ENCODE results near the gene KREMEN1.

KREMEN1 gene

DNA sequence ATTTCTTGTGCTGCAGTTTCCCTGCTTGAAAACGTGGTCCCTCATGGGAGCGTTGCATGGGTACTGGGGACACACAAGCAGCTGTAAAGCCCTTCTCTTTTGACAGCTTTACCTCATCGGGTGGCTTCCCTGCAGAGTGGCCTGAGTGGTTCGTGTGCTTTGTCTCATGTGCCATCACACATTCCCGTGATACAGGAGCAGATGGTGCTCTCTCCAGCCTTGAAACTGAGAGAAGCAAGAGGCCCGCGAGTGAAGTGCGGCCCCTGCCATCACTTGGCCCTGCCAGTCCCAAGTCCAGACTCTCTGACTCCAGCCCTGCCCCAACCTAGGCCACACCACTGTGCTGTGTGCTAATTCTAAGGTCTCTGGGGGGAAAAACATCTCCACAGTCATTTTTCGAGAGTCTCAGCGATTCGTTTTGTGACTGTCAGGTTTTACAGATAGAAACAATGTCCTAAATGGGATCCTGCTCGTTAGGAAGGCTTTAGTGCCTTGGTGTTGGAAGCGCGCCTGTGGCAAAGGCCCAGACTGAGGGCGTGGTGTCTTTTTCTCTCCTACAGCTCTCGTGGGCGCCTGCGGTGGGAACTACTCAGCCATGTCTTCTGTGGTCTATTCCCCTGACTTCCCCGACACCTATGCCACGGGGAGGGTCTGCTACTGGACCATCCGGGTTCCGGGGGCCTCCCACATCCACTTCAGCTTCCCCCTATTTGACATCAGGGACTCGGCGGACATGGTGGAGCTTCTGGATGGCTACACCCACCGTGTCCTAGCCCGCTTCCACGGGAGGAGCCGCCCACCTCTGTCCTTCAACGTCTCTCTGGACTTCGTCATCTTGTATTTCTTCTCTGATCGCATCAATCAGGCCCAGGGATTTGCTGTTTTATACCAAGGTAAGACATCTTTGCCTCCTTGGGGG lies 64.2 kb downstream of the KREMEN1 start:
- no peak for FAIRE-seq

DNA sequence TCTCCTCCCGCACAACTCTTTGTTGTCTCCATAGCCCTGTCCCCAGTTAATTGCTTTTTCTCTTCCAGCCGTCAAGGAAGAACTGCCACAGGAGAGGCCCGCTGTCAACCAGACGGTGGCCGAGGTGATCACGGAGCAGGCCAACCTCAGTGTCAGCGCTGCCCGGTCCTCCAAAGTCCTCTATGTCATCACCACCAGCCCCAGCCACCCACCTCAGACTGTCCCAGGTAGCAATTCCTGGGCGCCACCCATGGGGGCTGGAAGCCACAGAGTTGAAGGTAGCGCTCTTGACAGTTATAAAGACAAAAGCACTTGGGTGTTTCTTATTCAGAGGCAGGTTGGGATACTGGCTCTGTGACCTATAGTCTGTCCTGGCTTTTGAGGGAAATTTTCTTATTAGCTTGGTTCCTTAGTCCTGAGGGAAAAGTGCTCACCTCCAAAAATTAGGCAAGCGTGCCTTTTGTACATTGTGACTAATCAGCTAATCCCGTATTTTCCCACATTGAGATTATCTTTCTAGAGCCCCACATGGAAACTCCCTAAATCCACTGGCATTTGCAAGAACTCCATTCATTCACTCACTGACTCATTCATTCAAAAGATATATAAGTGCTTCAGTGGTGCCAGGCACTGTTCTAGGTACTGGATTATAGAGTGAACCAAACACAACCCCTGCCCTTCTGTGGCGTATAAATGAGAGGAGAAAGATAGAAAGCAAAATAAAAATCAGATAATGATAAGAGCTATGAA lies 65.9 kb downstream of the KREMEN1 start:
- FAIRE-seq, result no peak

DNA sequence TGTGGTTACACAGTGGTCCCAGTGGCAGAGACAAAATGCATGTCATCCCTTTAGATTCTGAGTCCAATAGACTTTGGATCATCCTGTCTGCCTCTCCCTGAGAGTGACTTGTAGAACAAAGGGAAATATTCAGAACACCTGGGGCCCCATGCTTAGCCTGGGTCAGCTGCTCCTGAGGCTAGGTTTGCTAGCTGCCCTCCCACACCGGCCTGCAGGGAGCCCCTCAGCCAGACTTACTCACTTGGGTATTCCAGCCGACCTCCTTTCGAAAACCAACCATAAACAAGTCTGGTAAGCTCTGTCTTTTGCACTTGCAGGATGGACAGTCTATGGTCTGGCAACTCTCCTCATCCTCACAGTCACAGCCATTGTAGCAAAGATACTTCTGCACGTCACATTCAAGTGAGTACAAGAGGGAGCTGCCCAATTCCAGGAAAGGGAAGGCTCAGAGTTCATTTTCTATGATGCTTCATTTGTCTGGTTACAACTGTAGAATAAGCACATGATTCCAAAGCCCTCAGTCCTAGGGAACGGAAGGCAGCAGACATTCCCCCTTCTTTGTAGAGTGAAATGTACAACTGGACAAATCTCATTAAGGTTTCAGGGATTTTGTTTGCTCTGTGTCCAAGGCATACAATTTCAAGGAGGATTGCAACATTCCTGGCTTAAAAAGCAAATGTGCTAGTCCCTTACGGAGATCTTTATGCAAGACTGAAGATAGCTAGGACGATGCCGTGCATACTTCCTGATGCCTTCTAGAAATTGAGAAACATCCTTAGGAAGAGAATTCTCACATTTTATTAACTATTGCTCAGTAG lies 67.3 kb downstream of the KREMEN1 start:
- no peak for FAIRE-seq

DNA sequence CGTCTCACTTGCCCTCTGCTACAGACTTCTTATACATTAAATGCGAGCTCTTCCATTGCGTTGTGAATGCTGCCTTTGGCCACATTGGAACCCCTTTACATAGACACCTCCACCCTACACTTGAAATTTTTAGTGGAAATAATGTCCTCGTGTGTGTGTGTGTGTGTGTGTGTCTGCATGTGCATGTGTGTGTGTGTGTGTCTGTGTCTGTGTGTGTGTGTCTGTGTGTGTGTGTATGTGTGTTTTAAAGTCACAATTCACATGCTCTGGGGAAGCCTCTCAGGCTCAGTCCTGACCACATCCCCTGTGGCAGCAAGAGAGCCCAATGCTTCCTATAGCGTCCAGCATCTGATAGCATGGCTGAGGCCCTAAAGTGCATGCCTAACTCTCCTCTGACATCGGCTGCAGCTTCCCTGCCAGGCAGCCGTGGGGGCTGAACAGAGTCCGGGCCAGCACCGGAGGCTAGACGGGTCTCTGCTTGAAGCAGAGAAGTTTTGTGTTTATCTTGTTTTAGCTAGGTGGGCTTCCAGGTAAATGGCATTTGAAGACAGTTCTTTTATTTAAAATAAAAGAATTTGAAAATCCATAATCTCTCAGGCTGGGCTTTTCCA lies 68.3 kb downstream of the KREMEN1 start:
- FAIRE-seq, result no peak

DNA sequence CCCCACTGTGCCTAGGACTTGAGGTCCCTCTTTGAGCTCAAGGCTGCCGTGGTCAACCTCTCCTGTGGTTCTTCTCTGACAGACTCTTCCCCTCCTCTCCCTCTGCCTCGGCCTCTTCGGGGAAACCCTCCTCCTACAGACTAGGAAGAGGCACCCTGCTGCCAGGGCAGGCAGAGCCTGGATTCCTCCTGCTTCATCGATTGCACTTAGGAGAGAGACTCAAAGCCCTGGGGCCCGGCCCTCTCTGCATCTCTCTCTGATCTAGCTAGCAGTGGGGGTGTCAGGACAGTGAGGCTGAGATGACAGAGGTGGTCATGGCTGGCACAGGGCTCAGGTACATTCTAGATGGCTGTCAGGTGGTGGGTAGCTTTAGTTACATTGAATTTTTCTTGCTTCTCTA lies 69.3 kb downstream of the KREMEN1 start:
- FAIRE-seq, result no peak

DNA sequence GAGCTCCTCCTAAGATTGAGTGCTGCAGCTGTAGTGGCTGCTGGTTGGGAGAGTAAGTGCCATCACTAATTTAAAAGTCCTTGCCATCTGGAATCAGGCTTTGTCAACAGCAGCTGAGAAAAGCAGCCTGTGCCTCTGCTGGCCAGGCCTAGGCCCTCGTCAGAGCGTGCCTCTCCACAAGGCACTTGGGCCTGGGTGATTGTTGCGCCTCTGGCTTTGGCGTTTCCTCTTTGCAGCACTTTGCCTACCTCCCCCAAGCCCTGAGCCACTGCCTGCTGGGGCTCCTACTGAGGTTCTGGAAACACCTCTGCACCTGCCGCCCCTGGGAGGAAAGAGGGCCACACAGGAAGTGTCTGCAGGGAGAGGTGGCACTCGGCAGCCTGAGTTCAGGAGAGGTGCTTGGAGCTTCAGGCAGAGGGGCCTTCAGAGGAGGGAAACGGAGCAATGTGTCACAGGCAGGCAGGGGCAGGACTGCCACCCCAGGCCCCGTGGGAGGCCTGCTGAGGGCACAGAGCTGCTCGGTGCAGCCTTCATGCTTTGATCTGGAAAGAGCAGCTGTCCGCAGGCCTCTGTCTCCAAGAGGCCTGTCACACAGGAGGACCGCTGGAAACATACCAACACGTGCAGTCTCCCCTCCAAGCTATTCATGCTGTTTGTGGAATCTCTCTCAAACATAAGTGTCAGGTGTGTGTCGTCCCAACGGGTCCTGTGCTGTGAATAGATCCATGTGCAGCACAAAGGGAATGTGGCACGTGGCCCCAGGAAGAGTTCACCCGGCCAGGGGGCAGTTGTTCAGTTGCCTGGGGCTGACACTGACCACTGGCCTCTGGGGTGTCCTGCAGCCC lies 71.3 kb downstream of the KREMEN1 start:
- FAIRE-seq, result no peak

DNA sequence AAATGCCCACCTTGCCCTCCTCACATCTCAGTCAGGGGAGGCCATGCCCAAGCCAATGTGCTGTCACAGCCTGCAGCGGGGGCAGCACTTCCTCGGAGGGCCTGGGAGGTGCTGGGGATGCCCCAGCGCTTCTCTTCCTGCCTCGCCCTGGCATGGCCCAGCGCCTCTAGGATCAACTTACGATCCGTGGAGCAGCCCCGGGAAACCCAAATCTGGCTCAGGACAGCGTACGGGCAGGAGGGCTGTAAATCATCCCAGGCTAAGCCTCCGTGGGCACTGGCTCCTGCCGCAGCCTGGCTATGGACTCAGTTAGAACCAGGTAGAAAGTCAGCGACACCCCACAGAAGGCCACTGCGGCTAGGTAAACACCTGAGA lies 71.9 kb downstream of the KREMEN1 start:
- FAIRE-seq, result no peak

DNA sequence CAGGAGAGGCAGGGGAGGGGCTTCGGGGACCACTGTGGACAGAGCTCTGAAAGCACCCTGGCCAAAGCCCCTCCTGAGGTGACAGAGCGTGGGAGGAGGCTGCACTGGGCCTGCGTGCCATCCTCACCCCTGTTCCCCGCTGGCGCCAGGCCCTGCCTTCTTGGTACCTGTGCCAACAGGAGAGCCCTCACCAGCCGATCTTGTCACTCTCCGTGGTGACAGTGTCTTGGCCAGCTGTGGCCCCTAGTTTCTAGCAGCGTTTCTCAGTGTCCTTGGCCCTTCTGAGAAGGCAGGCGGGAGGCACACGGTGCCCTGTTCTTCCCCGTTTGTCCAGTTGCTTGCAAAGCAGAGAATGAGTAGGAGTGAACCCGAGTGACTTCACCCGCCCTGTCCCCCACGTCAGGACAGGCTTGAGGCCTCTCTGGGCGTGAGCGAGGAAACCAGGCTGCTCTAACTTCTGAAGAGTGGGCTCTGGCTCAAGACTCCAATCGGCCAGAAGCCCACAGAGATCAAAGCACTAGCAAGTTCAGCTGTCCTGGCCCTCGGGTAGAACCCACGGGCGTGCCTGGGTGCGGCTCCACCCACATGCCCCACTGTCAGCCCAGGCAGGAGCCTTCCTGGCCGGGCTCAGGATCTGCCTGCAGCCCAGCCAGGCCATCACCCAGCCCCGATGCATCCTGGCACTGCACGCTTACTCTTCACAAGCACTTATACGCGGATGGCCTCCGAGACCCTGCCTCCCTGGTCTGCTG lies 72.7 kb downstream of the KREMEN1 start:
- no peak for FAIRE-seq

DNA sequence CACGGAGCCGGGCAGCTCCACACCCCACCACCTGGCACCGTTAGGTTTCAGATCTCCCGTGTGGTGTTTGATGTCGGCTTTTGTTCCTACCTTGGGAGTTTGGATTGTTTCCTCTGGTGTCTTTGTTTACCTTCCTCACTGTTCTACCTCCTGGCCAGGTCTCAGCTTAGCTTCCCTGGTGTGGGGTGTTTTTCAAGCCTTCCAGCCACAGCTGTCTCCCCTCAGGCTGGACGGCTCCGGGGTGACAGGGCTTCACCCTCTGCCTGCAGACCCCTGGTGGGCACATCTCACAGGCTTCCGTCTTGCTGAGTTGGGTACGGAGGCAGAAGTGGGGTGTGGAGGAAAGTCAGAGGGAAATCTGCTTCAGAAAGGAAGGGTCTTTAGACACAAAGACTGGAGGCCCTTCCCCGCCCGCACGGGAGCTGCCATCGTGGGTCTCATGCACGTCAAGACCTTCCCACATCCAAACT lies 73.3 kb downstream of the KREMEN1 start:
- FAIRE-seq, result no peak

DNA sequence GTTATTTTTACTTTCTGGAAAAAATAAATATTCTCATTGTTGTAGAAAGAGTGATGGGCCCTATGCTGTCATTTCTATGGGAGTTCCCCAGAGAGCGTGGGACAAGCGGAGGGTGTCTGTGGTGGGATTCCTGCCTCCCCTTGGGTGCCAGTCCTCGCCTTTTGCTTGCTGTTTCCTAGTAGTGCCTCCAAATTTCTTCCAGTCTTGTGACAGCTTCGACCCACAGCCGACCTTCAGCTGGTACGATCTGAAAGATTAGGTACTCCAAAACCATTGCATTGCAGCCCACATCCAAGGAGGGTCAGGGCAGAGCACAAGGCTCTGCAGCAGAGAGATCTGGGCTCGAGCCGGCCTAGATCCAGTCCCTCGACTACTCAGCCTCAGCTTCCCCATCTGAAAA lies 73.9 kb downstream of the KREMEN1 start:
- FAIRE-seq, result no peak

DNA sequence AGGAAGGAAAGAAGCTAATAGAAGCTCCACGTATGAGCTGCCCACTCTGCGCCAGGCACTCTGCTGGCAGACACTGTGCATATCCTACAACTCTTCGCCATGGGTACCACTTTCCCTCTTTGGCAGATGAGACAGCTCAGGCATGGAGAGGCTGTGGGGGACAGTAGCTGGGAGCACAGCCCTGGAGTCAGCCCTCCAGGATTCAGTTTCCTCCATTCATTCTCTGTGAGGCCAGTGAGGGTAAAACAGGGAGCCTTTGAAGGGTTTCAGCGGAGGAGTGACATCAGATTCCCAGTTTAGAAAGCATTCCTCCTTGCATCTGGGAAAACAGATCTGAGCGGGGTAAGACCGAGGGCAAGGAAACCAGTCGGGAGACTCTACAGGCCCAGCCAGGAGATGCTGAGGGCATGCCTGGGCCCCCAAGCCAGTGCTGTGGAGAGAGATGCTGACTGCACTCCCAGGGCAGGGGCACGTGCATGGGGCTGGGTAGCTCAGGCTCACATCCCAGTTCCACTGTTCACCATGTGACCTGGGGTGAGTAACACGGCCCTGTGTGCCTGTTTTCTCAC lies 74.6 kb downstream of the KREMEN1 start:
- no peak for FAIRE-seq

DNA sequence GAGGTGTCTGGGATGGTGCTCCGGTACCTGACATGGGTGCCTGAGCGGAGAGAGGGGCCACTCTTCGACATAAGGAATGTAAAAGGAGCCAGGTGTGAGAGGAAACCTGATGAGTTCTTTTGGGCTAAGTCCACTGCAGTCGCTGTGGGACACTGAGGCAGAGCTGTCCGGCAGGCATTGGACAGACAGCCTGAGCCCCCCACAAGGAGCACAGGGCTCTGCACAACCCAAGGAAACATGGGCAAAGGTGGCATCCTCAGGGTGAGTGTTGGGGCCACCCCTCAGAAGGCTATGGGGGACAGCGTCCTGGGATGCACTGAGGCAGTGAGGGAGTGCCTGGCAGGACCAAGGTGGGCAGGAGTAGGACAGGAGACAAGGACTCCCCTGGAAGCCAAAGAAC lies 75.2 kb downstream of the KREMEN1 start:
- no peak for FAIRE-seq

DNA sequence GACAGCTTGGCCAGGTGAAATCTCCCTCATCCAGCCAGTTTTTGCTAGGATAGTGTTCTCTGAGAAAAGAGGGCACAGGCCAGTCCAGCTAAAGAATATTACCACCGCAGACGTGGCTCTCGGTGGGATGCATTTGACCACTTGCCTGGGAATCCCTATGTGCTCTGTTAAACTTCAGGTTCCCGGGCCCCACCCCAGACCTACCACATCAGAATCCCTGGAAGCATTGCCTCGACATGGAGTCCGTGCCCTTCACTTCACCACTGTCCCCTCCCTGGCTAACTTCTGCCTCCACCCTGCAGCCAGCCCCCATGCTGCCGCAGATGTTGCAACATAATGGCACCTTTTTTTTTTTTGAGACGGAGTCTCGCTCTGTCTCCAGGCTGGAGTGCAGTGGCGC lies 76.0 kb downstream of the KREMEN1 start:
- no peak for FAIRE-seq

DNA sequence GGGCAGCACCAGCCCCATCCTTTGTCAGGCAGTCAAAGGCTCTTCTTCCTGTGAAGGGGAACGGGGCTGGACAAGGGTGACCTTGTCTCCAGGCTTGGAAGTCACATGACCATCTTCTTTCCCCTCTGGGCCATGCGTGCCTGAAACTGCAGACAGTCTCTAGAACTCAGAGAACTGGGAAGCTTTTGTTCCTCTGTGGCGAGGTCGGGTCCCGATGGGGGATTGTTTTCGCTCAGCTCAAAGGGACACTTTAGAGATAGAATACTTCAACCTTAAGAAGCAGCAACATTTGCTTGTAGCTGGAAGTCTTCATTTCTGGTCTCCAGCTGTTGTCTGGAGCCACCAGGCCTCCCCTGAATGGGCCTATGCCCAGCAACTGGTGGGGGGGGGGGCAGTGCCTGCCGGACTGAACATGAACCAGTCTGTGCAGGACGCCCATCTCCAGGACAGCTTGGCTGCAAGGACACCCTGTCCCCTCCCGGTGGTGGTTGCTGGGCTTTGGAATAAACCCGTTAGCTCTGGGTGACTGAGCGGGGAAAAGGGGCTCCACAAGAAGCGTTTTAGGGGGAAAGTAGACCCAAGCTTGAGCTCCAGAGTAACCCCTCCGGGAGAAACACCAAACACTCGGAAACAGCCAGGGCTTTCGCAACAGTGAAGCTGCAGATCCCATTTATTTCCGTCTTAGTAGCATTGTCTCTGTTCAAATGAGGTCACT lies 77.2 kb downstream of the KREMEN1 start:
- FAIRE-seq, result no peak

DNA sequence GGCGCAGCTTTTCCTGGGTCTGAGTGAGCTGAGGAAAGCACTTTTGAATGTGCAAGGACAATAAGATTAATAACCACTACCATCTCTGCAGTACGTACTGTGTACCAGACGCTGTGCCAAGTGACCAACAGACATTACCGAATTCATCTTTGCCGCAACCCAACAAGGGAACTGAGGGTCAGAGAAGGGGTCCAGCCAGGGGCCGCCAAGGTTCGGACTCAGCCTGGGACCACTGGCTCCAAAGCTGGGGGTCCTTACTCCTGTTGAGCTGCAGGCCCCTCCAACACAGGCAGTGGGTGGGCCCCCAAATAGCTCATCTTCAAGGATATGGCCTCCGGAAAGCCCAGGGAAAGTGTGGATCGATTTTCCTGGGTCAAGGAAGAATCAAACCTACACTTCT lies 77.9 kb downstream of the KREMEN1 start:
- no peak for FAIRE-seq

DNA sequence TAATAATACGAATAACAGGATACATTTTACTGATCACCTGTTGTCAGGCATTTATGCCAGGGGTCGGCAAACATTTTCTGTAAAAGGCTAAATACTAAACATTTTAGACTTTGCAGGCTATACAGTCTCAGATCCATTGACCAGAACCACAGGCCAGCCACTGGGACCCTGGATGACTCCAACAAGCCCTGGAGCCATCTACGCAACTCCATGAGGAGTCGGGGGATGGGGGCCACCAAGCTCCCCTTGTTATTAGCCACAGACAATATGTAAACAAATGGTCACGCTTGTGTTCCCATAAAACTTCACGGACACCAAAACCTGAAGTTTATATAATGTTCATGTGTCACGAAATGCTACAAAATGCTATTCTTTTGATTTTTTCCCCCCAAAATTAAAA lies 78.5 kb downstream of the KREMEN1 start:
- FAIRE-seq, result no peak

DNA sequence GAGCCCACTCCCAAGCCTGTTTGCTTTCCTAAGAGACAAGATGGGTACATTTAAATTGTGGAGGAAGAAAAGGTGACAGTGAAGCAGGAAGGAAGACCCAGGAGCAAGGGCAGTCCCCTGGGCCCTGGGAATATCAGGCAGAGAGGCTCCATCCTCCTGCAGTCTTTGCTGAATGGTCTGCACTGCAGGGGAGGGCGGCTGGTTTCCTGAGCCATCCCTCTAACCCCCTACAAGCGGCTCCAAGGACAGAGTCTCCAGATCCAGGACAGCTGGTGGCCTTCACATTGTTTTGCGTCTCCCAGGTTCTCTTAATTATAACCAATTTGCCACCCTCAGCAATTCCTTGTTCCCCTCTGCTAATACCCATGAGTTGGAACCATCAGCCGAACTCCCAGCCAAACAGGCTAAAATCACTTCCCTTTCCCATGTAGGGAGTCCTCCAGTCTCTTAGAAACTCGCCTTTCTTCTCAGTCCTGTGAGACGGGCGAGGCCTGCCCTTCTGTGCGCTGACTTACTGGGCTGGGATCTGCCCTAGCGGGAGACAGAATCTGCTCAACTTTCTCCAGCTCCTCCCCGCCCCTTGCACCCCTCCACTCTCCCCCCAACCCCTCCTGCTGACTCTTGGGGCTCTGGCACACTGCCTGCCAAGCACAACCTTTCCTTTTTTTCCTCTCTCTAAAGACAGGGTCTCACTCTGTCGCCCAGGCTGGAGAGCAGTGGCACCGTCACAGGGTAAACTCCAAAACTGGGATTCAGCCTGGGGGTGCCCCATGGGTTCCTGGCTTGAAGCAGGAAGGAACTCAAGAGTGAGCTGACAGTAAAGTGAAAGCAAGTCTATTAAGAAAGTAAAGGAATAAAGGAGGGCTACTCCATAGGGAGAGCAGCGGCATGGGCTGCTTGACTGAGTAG lies 79.5 kb downstream of the KREMEN1 start:
- no peak for FAIRE-seq

DNA sequence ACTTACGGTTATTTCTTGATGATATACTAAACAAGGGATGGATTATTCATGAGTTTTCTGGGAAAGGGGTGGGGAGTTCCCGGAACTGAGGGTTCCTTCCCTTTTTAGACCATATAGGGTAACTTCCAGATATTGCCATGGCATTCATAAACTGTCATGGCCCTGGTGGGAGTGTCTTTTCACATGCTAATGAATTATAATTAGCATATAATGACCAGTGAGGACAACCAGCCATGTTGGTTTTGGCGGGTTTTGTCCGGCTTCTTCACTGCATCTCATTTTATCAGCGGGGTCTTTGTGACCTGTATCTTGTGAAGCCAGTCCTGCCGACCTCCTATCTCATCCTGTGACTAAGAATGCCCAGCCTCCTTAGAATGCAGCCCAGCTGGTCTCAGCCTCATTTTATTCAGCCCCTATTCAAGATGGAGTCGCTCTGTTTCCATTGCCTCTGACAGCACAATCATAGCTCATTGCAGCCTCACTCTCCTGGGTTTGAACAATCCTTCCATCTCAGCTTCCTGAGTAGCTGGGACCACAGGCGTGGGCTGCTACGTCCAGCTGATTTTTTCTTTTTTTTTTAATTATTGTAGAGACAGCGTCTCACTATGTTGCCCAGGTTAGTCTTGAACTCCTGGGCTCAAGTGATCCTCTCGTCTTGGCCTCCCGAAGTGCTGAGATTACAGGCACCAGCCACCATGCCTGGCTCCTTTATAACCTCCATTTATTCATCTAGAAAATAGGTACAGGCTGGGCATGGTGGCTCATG lies 80.3 kb downstream of the KREMEN1 start:
- FAIRE-seq, result no peak
